PFSK-1 (cell line): ENCODE measurements around the gene SLC35E3.

Source experiments
- FOXP2 ChIP-seq: optimal IDR thresholded peaks from 2 replicates; pipeline ENCODE3; 2011; ENCODE audit warnings: borderline replicate concordance, control low read depth, inconsistent platforms; ENCODE audit not compliant: insufficient read depth; ENCODE audit errors: extremely low read length, extremely low read depth
- POLR2AphosphoS5 ChIP-seq: IDR thresholded peaks from 2 replicates; pipeline ENCODE4 v1.6.1; 2012; ENCODE audit warnings: low read depth, mild to moderate bottlenecking, control low read depth, low read length, moderate library complexity
- SIN3A ChIP-seq: IDR thresholded peaks from 2 replicates; pipeline ENCODE4 v1.6.1; 2012; ENCODE audit warnings: mild to moderate bottlenecking, low read length, moderate library complexity, borderline replicate concordance; ENCODE audit not compliant: insufficient read depth
- TF ChIP-seq, protein P1 (sequence below), 2 experiments: IDR thresholded peaks; 2 replicates each; pipeline versions ENCODE4 v1.6.1 to v1.8.0; 2011 to 2012; ENCODE audit warnings: low read depth in 2 of 2, low read length in 2 of 2, control low read depth in 1 of 2, inconsistent platforms in 1 of 2, mild to moderate bottlenecking in 1 of 2, moderate library complexity in 1 of 2; ENCODE audit not compliant: insufficient read depth in 1 of 2

DNA sequence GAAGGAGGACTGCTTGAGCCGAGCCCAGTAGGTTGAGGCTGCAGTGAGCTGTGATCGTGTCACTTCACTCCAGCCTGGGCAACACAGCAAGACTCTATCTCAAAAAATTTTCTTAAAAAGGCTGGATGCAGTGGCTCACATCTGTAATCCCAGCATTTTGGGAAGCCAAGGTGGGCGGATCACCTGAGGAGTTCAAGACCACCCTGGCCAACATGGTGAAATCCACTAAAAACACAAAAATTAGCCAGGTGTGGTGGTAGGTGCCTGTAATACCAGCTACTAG, 44.9 kb downstream of the SLC35E3 start:
- TF ChIP-seq, protein P1, sequence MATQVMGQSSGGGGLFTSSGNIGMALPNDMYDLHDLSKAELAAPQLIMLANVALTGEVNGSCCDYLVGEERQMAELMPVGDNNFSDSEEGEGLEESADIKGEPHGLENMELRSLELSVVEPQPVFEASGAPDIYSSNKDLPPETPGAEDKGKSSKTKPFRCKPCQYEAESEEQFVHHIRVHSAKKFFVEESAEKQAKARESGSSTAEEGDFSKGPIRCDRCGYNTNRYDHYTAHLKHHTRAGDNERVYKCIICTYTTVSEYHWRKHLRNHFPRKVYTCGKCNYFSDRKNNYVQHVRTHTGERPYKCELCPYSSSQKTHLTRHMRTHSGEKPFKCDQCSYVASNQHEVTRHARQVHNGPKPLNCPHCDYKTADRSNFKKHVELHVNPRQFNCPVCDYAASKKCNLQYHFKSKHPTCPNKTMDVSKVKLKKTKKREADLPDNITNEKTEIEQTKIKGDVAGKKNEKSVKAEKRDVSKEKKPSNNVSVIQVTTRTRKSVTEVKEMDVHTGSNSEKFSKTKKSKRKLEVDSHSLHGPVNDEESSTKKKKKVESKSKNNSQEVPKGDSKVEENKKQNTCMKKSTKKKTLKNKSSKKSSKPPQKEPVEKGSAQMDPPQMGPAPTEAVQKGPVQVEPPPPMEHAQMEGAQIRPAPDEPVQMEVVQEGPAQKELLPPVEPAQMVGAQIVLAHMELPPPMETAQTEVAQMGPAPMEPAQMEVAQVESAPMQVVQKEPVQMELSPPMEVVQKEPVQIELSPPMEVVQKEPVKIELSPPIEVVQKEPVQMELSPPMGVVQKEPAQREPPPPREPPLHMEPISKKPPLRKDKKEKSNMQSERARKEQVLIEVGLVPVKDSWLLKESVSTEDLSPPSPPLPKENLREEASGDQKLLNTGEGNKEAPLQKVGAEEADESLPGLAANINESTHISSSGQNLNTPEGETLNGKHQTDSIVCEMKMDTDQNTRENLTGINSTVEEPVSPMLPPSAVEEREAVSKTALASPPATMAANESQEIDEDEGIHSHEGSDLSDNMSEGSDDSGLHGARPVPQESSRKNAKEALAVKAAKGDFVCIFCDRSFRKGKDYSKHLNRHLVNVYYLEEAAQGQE (IDR thresholded peaks at IDR 0.05; ENCODE audit: insufficient read depth in 1 of 2, low read depth in 2 of 2, low read length in 2 of 2): no peak
- TF ChIP-seq POLR2AphosphoS5: no peak
- TF ChIP-seq SIN3A: no peak
- TF ChIP-seq FOXP2: no peak
